Upper lobe of right lung (tissue), 1 donor: Measurements from ENCODE around the gene GALNT14. TPM values are rescaled to one million over a fixed set of nuclear protein-coding genes. Genes with fewer than 3 reads are reported as not detected.

Experiments used
- ATAC-seq: fragments of 200-7000 bp; cut with Tn5 transposase; one replicate; pipeline ENCODE4 v1.9.1; 2020; ENCODE audit warnings: mild to moderate bottlenecking, moderate library complexity
- DNase-seq: peaks from one replicate; pipeline ENCODE4 v3.0.0-alpha.2; 2020
- H3K27ac ChIP-seq: fragments of 200-600 bp; one replicate; pipeline ENCODE4 v1.8.0; 2022
- H3K27me3 ChIP-seq: fragments of 200-600 bp; one replicate; pipeline ENCODE4 v1.8.0; 2022; ENCODE audit warnings: mild to moderate bottlenecking
- H3K36me3 ChIP-seq: fragments of 200-600 bp; one replicate; pipeline ENCODE4 v1.8.0; 2022
- H3K4me1 ChIP-seq: fragments of 200-600 bp; one replicate; pipeline ENCODE4 v1.8.0; 2022
- H3K4me3 ChIP-seq: fragments of 200-600 bp; one replicate; pipeline ENCODE4 v1.8.0; 2022; ENCODE audit warnings: mild to moderate bottlenecking
- H3K9me3 ChIP-seq: fragments of 200-600 bp; one replicate; pipeline ENCODE4 v1.8.0; 2022
- intact Hi-C: fragments of 100-400 bp; cut with DNase I; formaldehyde crosslinking; loops from one replicate; pipeline ENCODE4 v1.11.0; 2022
- total RNA-seq: library from RNA; stranded (reverse); fragmentation: NEBNext Ultra II Directional; extraction: Animal tissue kit (Norgen Biotek cat#: 25700); gene quantifications from one replicate; pipeline ENCODE4 v1.2.1, GENCODE V29; 2021
- TF ChIP-seq, protein P1 (sequence below): fragments of 200-600 bp; IDR thresholded peaks from one replicate; pipeline ENCODE4 v1.8.0; 2022; ENCODE audit warnings: antibody characterized with exemption
- donor health status: DM: no; HTN: yes; CAD: no; lungs with severe emphysema.

GALNT14 gene
- total RNA-seq, 1 donor from 2014 or later: 0.81 TPM

DNA sequence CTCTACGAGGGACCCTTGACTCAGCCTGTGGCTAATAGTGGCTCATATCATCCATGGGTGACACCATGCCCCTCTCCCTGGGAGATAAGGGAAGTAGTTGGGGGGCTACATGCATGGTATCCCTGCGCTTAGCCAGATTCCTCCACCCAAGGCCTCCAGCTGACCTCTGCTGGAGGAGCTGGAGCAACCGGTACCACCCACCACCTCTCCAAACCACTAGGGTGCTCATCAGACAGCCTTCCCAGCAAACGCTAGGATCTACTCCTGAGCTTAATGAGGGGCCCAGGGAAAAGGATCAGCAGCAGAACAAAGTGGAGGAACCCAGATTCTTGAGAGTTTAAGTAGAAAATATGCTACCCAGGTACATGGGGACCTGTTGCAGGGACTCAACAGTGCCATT is 255.1 kb downstream of the GALNT14 start:
- H3K36me3 ChIP-seq: no peaks in the 10 kb centered on the region
- H3K4me3 ChIP-seq: no peak overlapping the region
- TF ChIP-seq, protein P1, sequence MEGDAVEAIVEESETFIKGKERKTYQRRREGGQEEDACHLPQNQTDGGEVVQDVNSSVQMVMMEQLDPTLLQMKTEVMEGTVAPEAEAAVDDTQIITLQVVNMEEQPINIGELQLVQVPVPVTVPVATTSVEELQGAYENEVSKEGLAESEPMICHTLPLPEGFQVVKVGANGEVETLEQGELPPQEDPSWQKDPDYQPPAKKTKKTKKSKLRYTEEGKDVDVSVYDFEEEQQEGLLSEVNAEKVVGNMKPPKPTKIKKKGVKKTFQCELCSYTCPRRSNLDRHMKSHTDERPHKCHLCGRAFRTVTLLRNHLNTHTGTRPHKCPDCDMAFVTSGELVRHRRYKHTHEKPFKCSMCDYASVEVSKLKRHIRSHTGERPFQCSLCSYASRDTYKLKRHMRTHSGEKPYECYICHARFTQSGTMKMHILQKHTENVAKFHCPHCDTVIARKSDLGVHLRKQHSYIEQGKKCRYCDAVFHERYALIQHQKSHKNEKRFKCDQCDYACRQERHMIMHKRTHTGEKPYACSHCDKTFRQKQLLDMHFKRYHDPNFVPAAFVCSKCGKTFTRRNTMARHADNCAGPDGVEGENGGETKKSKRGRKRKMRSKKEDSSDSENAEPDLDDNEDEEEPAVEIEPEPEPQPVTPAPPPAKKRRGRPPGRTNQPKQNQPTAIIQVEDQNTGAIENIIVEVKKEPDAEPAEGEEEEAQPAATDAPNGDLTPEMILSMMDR: no peak
- ATAC-seq (no peak), DNase-seq (no peak)
- no peaks in the 10 kb centered on the region for H3K27me3 ChIP-seq
- H3K9me3 ChIP-seq: no peaks in the 10 kb centered on the region
- H3K4me1 ChIP-seq: no peaks in the 10 kb centered on the region
- intact Hi-C loops: no loop called here
- H3K27ac ChIP-seq: no peak overlapping the region

DNA sequence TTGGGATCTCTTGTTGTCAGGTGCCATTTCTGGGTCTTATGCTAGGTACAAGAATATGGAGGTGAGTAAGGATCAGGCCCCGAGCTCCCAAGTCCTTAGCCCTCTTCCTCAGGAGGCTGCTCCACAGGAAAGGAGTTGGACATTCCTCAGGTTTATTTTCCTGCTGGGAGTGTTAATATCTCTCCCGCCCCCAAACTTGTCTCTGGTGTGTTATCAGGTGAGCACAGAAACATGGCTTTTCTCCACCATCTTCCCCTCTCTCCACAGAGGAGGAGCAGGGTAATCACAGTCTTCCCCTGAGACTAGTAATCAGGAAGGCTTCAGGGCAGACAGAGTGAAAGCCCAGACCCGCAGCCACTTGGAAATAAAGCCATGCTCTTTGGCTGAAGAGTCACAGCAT is 257.7 kb downstream of the GALNT14 start:
- Histone ChIP-seq H3K27ac (no peak overlapping the region), H3K36me3 (no peaks in the 10 kb centered on the region), H3K9me3 (no peaks in the 10 kb centered on the region), H3K4me3 (no peak overlapping the region), H3K4me1 (no peaks in the 10 kb centered on the region), H3K27me3 (no peaks in the 10 kb centered on the region)
- intact Hi-C loops: no loop called here
- DNase-seq (no peak), ATAC-seq (no peak)
- TF ChIP-seq, protein P1: no peak

DNA sequence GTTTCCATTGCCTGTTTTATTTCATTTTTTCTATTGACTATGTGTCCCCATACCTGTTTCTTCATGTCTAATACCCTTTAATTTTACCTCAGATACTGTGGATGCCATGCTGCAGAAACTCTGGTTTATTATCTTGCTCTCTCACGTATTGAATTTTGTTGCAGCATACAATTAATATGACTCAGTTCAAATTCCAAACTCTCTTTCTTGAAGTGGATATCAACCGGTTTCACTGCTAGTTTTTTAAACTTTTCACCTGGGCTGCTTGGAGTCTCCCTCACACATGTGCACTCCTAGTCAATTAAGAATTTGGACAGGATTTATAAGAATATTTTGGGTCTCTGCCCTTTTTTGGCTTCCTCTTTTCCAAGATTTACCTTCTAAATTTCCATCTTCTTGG is 260.4 kb downstream of the GALNT14 start:
- Histone ChIP-seq H3K36me3 (no peaks in the 10 kb centered on the region), H3K27me3 (no peaks in the 10 kb centered on the region), H3K4me3 (no peak overlapping the region), H3K4me1 (no peaks in the 10 kb centered on the region), H3K9me3 (no peaks in the 10 kb centered on the region), H3K27ac (no peak overlapping the region)
- intact Hi-C loops: no loop called here
- ATAC-seq (no peak), DNase-seq (no peak)
- TF ChIP-seq, protein P1: no peak

DNA sequence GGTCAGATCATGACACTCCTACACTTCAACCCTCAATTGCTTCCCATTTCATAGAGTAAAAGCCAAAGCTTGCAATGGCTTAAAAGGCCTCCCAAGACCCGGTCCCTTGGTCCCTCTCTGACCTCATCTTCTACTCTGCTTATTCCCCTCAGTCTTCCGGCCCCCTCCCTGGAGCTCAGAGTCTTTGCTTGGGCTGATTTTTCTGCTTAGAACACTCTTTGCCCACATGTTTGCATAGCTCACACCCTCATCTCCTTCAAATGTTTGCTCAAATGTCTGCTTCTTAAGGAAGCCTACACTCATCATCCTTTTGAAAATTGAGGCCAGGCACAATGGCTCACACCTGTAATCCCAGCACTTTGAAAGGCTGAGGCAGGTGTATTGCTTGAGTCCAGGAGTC is 265.4 kb downstream of the GALNT14 start:
- H3K27ac ChIP-seq: peak overlapping the region; percentile 55
- ATAC-seq (peak; percentile 87), DNase-seq (no peak)
- no peaks in the 10 kb centered on the region for H3K36me3 ChIP-seq
- TF ChIP-seq, protein P1: no peak
- H3K4me1 ChIP-seq: no peaks in the 10 kb centered on the region
- H3K27me3 ChIP-seq: no peaks in the 10 kb centered on the region
- no peak overlapping the region for H3K4me3 ChIP-seq
- no peaks in the 10 kb centered on the region for H3K9me3 ChIP-seq
- intact Hi-C loops: no loop called here

DNA sequence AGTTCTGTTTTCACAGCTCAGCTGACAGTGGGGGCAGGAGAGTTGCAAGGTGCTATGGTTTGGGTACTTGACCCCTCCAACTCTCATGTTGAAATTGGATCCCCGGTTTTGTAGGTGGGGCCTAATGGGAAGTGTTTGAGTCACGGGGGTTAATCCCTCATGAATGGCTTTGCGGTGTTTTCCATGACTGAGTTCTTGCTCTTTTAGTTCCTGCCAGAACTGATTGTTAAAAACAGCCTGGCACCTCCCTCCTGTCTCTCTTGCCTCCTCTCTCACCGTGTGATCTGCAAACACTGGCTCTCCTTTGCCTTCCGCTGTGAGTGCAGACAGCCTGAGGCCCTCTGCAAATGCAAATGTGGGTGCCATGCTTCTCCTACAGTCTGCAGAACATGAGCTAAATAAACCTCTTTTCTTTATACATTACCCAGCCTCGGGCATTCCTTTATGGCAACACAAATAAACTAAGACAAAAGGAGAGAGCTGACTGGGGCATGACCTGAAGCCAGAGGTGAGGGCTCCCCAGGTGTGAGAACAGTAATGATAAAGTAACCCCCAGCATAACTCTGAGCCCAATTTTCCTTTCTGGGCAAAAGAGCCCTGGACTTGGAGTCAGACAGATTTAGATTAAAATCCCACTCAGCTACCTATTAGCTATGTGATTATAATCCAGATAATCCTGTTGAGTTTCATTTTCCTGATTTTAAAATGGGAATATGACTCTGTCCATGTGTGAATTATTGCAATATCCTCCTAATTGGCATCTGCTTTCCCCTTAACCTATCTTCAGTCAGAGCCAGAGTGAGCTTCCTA is 266.1 kb downstream of the GALNT14 start:
- ATAC-seq: peak; percentile 91
- TF ChIP-seq, protein P1: no peak
- no peak overlapping the region for H3K4me3 ChIP-seq
- H3K27me3 ChIP-seq: no peaks in the 10 kb centered on the region
- intact Hi-C loops: no loop called here
- H3K4me1 ChIP-seq: no peaks in the 10 kb centered on the region
- H3K36me3 ChIP-seq: no peaks in the 10 kb centered on the region
- DNase-seq: no peak
- peak overlapping the region; percentile 55 for H3K27ac ChIP-seq
- H3K9me3 ChIP-seq: no peaks in the 10 kb centered on the region
